CD4-positive, alpha-beta T cell treated with Interleukin-4 for 4 hours (primary cell): ENCODE measurements around the gene ZFHX3.

Experiments used
- DNase-seq: peaks from one replicate; pipeline ENCODE4 v3.0.0-alpha.2; 2020

ZFHX3 gene

GRCh38 chr16:73037331-73037745 is 10.6 kb downstream of the ZFHX3 start:
- DNase-seq = no peak

- no peak for DNase-seq
Measured at GRCh38 chr16:73036074-73036826, 11.7 kb downstream of the ZFHX3 start.

- DNase-seq = no peak
Measured at GRCh38 chr16:73034374-73034773, 13.6 kb downstream of the ZFHX3 start.

- DNase-seq = no peak
Measured at GRCh38 chr16:73033271-73033998, 14.5 kb downstream of the ZFHX3 start.

- no peak for DNase-seq
Measured at GRCh38 chr16:73032541-73033270, 15.2 kb downstream of the ZFHX3 start.

- DNase-seq = no peak
Measured at GRCh38 chr16:73031984-73032383, 15.9 kb downstream of the ZFHX3 start.

GRCh38 chr16:73031155-73031866 is 16.6 kb downstream of the ZFHX3 start:
- no peak for DNase-seq

- DNase-seq = no peak
Measured at GRCh38 chr16:73028721-73029361, 19.1 kb downstream of the ZFHX3 start.

GRCh38 chr16:73028263-73028662 is 19.7 kb downstream of the ZFHX3 start:
- no peak for DNase-seq

- no peak for DNase-seq
Measured at GRCh38 chr16:73027685-73028111, 20.2 kb downstream of the ZFHX3 start.

- DNase-seq = no peak
Measured at GRCh38 chr16:73026754-73027684, 20.9 kb downstream of the ZFHX3 start.

GRCh38 chr16:73025856-73026210 is 22.1 kb downstream of the ZFHX3 start:
- no peak for DNase-seq

- DNase-seq = no peak
Measured at GRCh38 chr16:73025151-73025855, 22.6 kb downstream of the ZFHX3 start.

GRCh38 chr16:73024571-73025105 is 23.3 kb downstream of the ZFHX3 start:
- no peak for DNase-seq

- DNase-seq = no peak
Measured at GRCh38 chr16:73023752-73024570, 24.0 kb downstream of the ZFHX3 start.

- no peak for DNase-seq
Measured at GRCh38 chr16:73023320-73023719, 24.6 kb downstream of the ZFHX3 start.

GRCh38 chr16:73022534-73022933 is 25.4 kb downstream of the ZFHX3 start:
- DNase-seq = no peak

GRCh38 chr16:73021866-73022495 is 25.9 kb downstream of the ZFHX3 start:
- DNase-seq = no peak

- no peak for DNase-seq
Measured at GRCh38 chr16:73020409-73020884, 27.5 kb downstream of the ZFHX3 start.
